Right lobe of liver (tissue), 6 donors: ENCODE data around the gene MLST8. TPM values are rescaled to one million over a fixed set of nuclear protein-coding genes. Genes with fewer than 3 reads are reported as not detected.

ENCODE experiments used
- ATAC-seq, 4 donors: fragments of 200-7000 bp; cut with Tn5 transposase; one replicate each; pipeline ENCODE4 v1.9.1; 2020; ENCODE audit warnings: mild to moderate bottlenecking in 4 of 4, moderate library complexity in 4 of 4
- DNase-seq, 3 donors: peaks; one replicate each; pipeline ENCODE4 v3.0.0-alpha.2; 2020
- H3K27ac ChIP-seq, 3 donors: fragments of 200-600 bp; one replicate each; pipeline ENCODE4 v1.8.0; 2022
- H3K27me3 ChIP-seq, 2 donors: fragments of 200-600 bp; one replicate each; pipeline ENCODE4 v1.8.0; 2022
- H3K36me3 ChIP-seq, 4 donors: fragments of 200-600 bp; sonication (generic) in 1 of 4; one replicate each; pipeline versions ENCODE4 v1.5.1 to v1.8.0; 2017 to 2022; ENCODE audit warnings: control low read depth in 1 of 4
- H3K4me1 ChIP-seq, 4 donors: fragments of 200-600 bp; sonication (generic) in 1 of 4; one replicate each; pipeline versions ENCODE4 v1.5.1 to v1.8.0; 2017 to 2022; ENCODE audit warnings: control low read depth in 1 of 4
- H3K4me3 ChIP-seq, 3 donors: fragments of 200-600 bp; one replicate each; pipeline ENCODE4 v1.8.0; 2022
- H3K9me3 ChIP-seq, 4 donors: fragments of 200-600 bp; sonication (generic) in 1 of 4; one replicate each; pipeline versions ENCODE4 v1.5.1 to v1.8.0; 2017 to 2022; ENCODE audit warnings: control low read depth in 1 of 4
- POLR2A ChIP-seq: fragments of 450-650 bp; IDR thresholded peaks from one replicate; pipeline ENCODE4 v1.6.1; 2017; ENCODE audit warnings: antibody characterized with exemption, mild to moderate bottlenecking
- WGBS: methylation state at CpG from one replicate; pipeline ENCODE4 v1.1.6; 2018; ENCODE audit warnings: low coverage, low lambda C conversion rate; ENCODE audit not compliant: insufficient coverage; ENCODE audit errors: missing lambda C conversion rate; 5-methylcytosine and 5-hydroxymethylcytosine counted together
- intact Hi-C, 2 donors: fragments of 100-400 bp; cut with DNase I; formaldehyde crosslinking; loops; one replicate each; pipeline versions ENCODE4 v1.11.2 to v1.14.1; 2022
- long read RNA-seq: library from polyadenylated mRNA; unstranded; transcript quantifications from one replicate; pipeline ENCODE4 v2.0.0, GENCODE V29; 2019
- total RNA-seq, 6 experiments: library from RNA; depleted of rRNA in 2 of 6; stranded (reverse); fragments of >200 nt in 2 of 6; fragmentation: NEBNext Ultra II Directional in 3 of 6; extraction: Animal tissue kit (Norgen Biotek cat#: 25700) in 3 of 6; gene quantifications; one replicate each; pipeline versions ENCODE4 v1.1.0 to v1.2.4, GENCODE V29; 2016 to 2023
- TF ChIP-seq, protein P1 (sequence below), 4 donors: fragments of 200-600 bp in 3 of 4; fragments of 450-650 bp in 1 of 4; IDR thresholded peaks; one replicate each; pipeline versions ENCODE4 v1.5.1 to v1.8.0; 2016 to 2022; ENCODE audit warnings: antibody characterized with exemption in 4 of 4, mild to moderate bottlenecking in 2 of 4
- donor health status: DM: no; HTN: yes; CAD: no.
- donor health status: DM: no; HTN: no; CAD: no.
- donor health status: DM: no; HTN: no; CAD: no.
- donor health status: DM: no; HTN: yes; CAD: no.
- donor health status: DM: no; HTN: yes; CAD: no.

Gene MLST8
- total RNA-seq: 10 to 100 TPM; 13.1 to 51.0 (median 17.5) TPM
- long read RNA-seq, partial matches to known transcripts: 0 of 7 reads
- long read RNA-seq, other reads (novel, unspliced or antisense): 0 of 7 reads

GRCh38 chr16:2205104-2205966 is at the start of gene MLST8:
MLST8 (plus strand) TSS chr16:2205454; CDS start chr16:2206086, 632 bp downstream.
- Histone ChIP-seq H3K9me3 (no peaks in the 10 kb centered on the region), H3K36me3 (peaks cover 0 to 19% (median 7%) of the 10 kb centered on the region in 4 donors), H3K4me3 (peak within 1 kb of the TSS; percentile 74 to 99 (median 98)), H3K4me1 (peaks cover 0 to 18% (median 6%) of the 10 kb centered on the region in 4 donors), H3K27ac (peak within 1 kb of the TSS; percentile 89 to 99 (median 97)), H3K27me3 (no peaks in the 10 kb centered on the region)
- peak; percentile 64 for TF ChIP-seq POLR2A
- TF ChIP-seq, protein P1, sequence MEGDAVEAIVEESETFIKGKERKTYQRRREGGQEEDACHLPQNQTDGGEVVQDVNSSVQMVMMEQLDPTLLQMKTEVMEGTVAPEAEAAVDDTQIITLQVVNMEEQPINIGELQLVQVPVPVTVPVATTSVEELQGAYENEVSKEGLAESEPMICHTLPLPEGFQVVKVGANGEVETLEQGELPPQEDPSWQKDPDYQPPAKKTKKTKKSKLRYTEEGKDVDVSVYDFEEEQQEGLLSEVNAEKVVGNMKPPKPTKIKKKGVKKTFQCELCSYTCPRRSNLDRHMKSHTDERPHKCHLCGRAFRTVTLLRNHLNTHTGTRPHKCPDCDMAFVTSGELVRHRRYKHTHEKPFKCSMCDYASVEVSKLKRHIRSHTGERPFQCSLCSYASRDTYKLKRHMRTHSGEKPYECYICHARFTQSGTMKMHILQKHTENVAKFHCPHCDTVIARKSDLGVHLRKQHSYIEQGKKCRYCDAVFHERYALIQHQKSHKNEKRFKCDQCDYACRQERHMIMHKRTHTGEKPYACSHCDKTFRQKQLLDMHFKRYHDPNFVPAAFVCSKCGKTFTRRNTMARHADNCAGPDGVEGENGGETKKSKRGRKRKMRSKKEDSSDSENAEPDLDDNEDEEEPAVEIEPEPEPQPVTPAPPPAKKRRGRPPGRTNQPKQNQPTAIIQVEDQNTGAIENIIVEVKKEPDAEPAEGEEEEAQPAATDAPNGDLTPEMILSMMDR (IDR thresholded peaks at IDR 0.05): peak in 3 of 4 donors; percentile 12 to 31 (median 13)
- DNase-seq (peak; percentile 89 to 90 (median 90)), ATAC-seq (peak; percentile 89 to 97 (median 91))
- WGBS: 0% methylated on average over 19 of the region's 93 CpGs
- intact Hi-C loops: no loop called here

GRCh38 chr16:2155977-2156848 is 49.0 kb upstream of the MLST8 start:
- H3K4me1 ChIP-seq: peaks cover 0 to 71% (median 31%) of the 10 kb centered on the region in 4 donors
- peaks cover 0 to 7% (median 0%) of the 10 kb centered on the region in 4 donors for H3K36me3 ChIP-seq
- intact Hi-C loops: no loop called here
- no peak for TF ChIP-seq POLR2A
- TF ChIP-seq, protein P1 (IDR thresholded peaks at IDR 0.05): no peak
- WGBS: 6% methylated on average over 24 of the region's 47 CpGs
- H3K9me3 ChIP-seq: no peaks in the 10 kb centered on the region
- peak overlapping the region; percentile 67 to 95 (median 77) for H3K27ac ChIP-seq
- DNase-seq: no peak
- no peaks in the 10 kb centered on the region for H3K27me3 ChIP-seq
- peak overlapping the region; percentile 66 to 95 (median 81) for H3K4me3 ChIP-seq
- no peak for ATAC-seq

DNA sequence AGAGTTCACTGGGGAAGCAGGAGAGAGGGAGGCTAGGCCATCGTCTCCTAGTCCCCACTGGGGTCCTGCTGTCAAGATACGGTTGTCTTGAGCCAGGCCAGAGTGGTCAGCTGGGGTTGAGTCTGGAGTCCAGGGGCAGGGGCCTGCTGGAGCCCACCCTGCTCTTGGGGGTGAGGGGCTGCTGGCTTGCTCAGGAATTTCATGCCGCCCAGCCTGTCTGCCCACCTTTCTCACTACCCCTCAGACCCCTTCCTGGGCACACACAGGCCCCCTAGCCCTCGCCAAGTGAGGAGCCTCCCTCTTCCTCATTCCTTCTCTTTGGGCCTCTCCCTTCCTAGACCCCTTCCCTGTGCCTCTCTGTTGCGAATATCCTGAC is 48.4 kb upstream of the MLST8 start:
- ATAC-seq (no peak), DNase-seq (no peak)
- Histone ChIP-seq H3K27me3 (no peaks in the 10 kb centered on the region), H3K4me1 (peaks cover 0 to 71% (median 28%) of the 10 kb centered on the region in 4 donors), H3K9me3 (no peaks in the 10 kb centered on the region), H3K36me3 (peaks cover 0 to 2% (median 0%) of the 10 kb centered on the region in 4 donors), H3K4me3 (peak overlapping the region; percentile 66 to 95 (median 81)), H3K27ac (peak overlapping the region; percentile 67 to 95 (median 77))
- TF ChIP-seq, protein P1 (IDR thresholded peaks at IDR 0.05): no peak
- no peak for TF ChIP-seq POLR2A
- intact Hi-C loops: no loop called here
- 24% methylated on average over 3 of the region's 5 CpGs for WGBS

DNA sequence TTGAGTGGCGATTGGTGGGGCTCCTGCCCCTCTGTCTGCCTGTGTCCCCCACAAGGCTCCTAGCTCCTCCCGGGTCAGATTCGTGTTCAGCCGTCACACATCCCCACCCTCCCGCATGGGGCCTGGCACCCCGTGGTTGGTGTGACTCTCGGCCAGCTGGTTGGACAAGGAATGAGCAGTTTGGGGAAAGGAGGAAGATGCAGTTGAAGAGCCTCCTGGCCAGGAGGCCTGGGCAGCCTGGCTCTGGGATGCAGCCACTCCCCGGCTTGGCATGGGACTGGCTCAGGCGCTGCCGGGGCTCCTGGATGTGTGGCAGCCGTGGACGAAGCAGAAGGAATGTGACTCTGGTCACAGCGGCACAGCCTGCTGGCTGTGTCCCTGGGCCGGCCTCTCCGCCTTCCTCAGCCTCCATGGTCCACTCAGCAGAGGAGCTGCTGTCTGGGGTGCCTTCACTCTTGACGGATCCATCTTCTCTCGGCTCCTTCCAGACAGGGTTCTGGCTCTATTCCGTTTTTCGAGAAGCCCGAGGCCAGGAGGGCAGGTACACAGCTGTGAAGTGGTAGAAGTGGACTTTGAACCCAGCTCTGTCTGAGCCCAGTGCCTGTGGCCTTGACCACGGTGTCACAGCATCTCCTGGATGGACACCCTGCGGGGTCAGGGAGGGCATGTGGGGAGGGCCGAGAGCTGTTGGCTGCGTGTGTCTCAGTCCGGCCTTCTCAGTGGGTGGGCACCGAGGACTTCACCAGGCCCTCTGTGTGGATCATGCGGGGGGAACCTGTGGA is 47.6 kb upstream of the MLST8 start:
- Histone ChIP-seq H3K27me3 (no peaks in the 10 kb centered on the region), H3K4me3 (peak overlapping the region; percentile 66 to 95 (median 81)), H3K36me3 (no peaks in the 10 kb centered on the region), H3K4me1 (peaks cover 0 to 71% (median 24%) of the 10 kb centered on the region in 4 donors), H3K9me3 (no peaks in the 10 kb centered on the region), H3K27ac (peak overlapping the region; percentile 67 to 95 (median 77))
- 18% methylated on average over 8 of the region's 27 CpGs for WGBS
- ATAC-seq (peak; percentile 32 to 61 (median 46)), DNase-seq (peak; percentile 83 to 94 (median 93))
- intact Hi-C loops: no loop called here
- TF ChIP-seq, protein P1 (IDR thresholded peaks at IDR 0.05): no peak
- peak; percentile 23 for TF ChIP-seq POLR2A
